Measurements from ENCODE around the gene KCNK1. TPM values are rescaled to one million over a fixed set of nuclear protein-coding genes. Genes with fewer than 3 reads are reported as not detected.
"Not testable (repeated sequence)": the region's sequence is repeated elsewhere in the genome, so short reads cannot be mapped to it uniquely, and the experiment has no call there.

The KCNK1 gene
- total RNA-seq, 3 donors from 2014 or later = 0.96 to 9.1 (median 5.2) TPM

- Histone ChIP-seq H3K36me3 (no peaks in the 10 kb centered on the region), H3K4me3 (no peak overlapping the region), H3K27me3 (no peaks in the 10 kb centered on the region), H3K9me3 (peaks cover 0 to 16% of the 10 kb centered on the region in 2 donors), H3K4me1 (no peaks in the 10 kb centered on the region), H3K27ac (no peak overlapping the region)
- no peak for TF ChIP-seq POLR2A (IDR thresholded peaks at IDR 0.05)
- no peak for TF ChIP-seq CTCF (IDR thresholded peaks at IDR 0.05)
- no peak for TF ChIP-seq POLR2AphosphoS5 (IDR thresholded peaks at IDR 0.05)
- intact Hi-C loops (cut with DNase I; ENCODE audit: low total_unique reads) = no loop called here
- no peak for DNase-seq (ENCODE audit: low spot score in 2 of 2)
These were observed 6.4 kb upstream of the KCNK1 start for GRCh38 chr1:233607252-233608119.

GRCh38 chr1:233608988-233609387 is 4.9 kb upstream of the KCNK1 start:
- Histone ChIP-seq H3K4me1 (no peaks in the 10 kb centered on the region), H3K36me3 (no peaks in the 10 kb centered on the region), H3K27me3 (no peaks in the 10 kb centered on the region), H3K27ac (no peak overlapping the region), H3K9me3 (peaks cover 0 to 12% of the 10 kb centered on the region in 2 donors), H3K4me3 (no peak overlapping the region)
- TF ChIP-seq CTCF (IDR thresholded peaks at IDR 0.05) (no peak), POLR2AphosphoS5 (IDR thresholded peaks at IDR 0.05) (no peak), POLR2A (IDR thresholded peaks at IDR 0.05) (no peak)
- DNase-seq (ENCODE audit: low spot score in 2 of 2) = no peak
- intact Hi-C loops (cut with DNase I; ENCODE audit: low total_unique reads) = no loop called here

- Histone ChIP-seq H3K9me3 (peaks cover 0 to 3% of the 10 kb centered on the region in 2 donors), H3K27ac (no peak overlapping the region), H3K36me3 (no peaks in the 10 kb centered on the region), H3K4me3 (no peak overlapping the region), H3K27me3 (no peaks in the 10 kb centered on the region), H3K4me1 (no peaks in the 10 kb centered on the region)
- DNase-seq (ENCODE audit: low spot score in 2 of 2) = no peak
- no peak for TF ChIP-seq CTCF (IDR thresholded peaks at IDR 0.05)
- TF ChIP-seq POLR2AphosphoS5 (IDR thresholded peaks at IDR 0.05) = no peak
- no peak for TF ChIP-seq POLR2A (IDR thresholded peaks at IDR 0.05)
- intact Hi-C loops (cut with DNase I; ENCODE audit: low total_unique reads) = no loop called here
These were observed 4.0 kb upstream of the KCNK1 start for GRCh38 chr1:233609926-233610325.

- TF ChIP-seq POLR2AphosphoS5 (IDR thresholded peaks at IDR 0.05) (no peak), CTCF (IDR thresholded peaks at IDR 0.05) (no peak), POLR2A (IDR thresholded peaks at IDR 0.05) (no peak)
- H3K36me3 ChIP-seq = no peaks in the 10 kb centered on the region
- intact Hi-C loops (cut with DNase I; ENCODE audit: low total_unique reads) = no loop called here
- no peak for DNase-seq (ENCODE audit: low spot score in 2 of 2)
- no peaks in the 10 kb centered on the region for H3K4me1 ChIP-seq
- H3K9me3 ChIP-seq = no peaks in the 10 kb centered on the region
- no peaks in the 10 kb centered on the region for H3K27me3 ChIP-seq
- H3K4me3 ChIP-seq = no peak overlapping the region
- no peak overlapping the region for H3K27ac ChIP-seq
These were observed 3.3 kb upstream of the KCNK1 start for GRCh38 chr1:233610628-233611027.

- H3K36me3 ChIP-seq; H3K4me3 ChIP-seq; DNase-seq (ENCODE audit: low spot score in 2 of 2); H3K27me3 ChIP-seq; H3K4me1 ChIP-seq; intact Hi-C loops (cut with DNase I; ENCODE audit: low total_unique reads); H3K27ac ChIP-seq; H3K9me3 ChIP-seq: not testable (repeated sequence)
These were observed 2.5 kb upstream of the KCNK1 start for GRCh38 chr1:233611363-233611762.
